Cardiac atrium fibroblast (primary cell): ENCODE data around the gene PCDHGB6. TPM values are rescaled to one million over a fixed set of nuclear protein-coding genes. Genes with fewer than 3 reads are reported as not detected.

ENCODE experiments used
- total RNA-seq: library from RNA; depleted of rRNA; stranded (reverse); fragments of >200 nt; gene quantifications from 2 replicates; pipeline ENCODE4 v1.2.3, GENCODE V29; 2015

PCDHGB6 gene
- total RNA-seq, 1 donor from 2014 or later = 1.4 TPM

Other genes with a start within 250 kb of the PCDHGB6 start
- 0.16 and 1.1 TPM in 2 replicates for gene PCDHB7, start 235.4 kb upstream of the PCDHGB6 start, total RNA-seq
- gene PCDHB8, start 230.2 kb upstream of the PCDHGB6 start, total RNA-seq = 0.49 TPM in 1 of 2 replicates, not detected in the other
- 0.54 TPM in 1 of 2 replicates, not detected in the other for gene PCDHB16, start 225.6 kb upstream of the PCDHGB6 start, total RNA-seq
- under 0.01 TPM in 1 of 2 replicates, not detected in the other for gene PCDHB9, start 220.9 kb upstream of the PCDHGB6 start, total RNA-seq
- gene PCDHB10, start 215.7 kb upstream of the PCDHGB6 start, total RNA-seq = 0.16 and 0.18 TPM in 2 replicates
- gene PCDHB11, start 208.4 kb upstream of the PCDHGB6 start, total RNA-seq = 0.18 and 0.65 TPM in 2 replicates
- 0.16 and 0.72 TPM in 2 replicates for gene PCDHB12, start 199.3 kb upstream of the PCDHGB6 start, total RNA-seq
- 0.16 and 0.90 TPM in 2 replicates for gene PCDHB13, start 194.1 kb upstream of the PCDHGB6 start, total RNA-seq
- 0.54 and 1.5 TPM in 2 replicates for gene PCDHB14, start 184.7 kb upstream of the PCDHGB6 start, total RNA-seq
- 1.8 TPM in 2 replicates for gene PCDHB15, start 162.6 kb upstream of the PCDHGB6 start, total RNA-seq
- gene SLC25A2, start 104.0 kb upstream of the PCDHGB6 start, total RNA-seq = not detected in 2 replicates
- 36.6 and 51.5 TPM in 2 replicates for gene TAF7, start 87.2 kb upstream of the PCDHGB6 start, total RNA-seq
- gene PCDHGA1, start 77.5 kb upstream of the PCDHGB6 start, total RNA-seq = 0.54 and 0.65 TPM in 2 replicates
- gene PCDHGA2, start 69.3 kb upstream of the PCDHGB6 start, total RNA-seq = 2.5 and 5.8 TPM in 2 replicates
- 2.0 and 2.9 TPM in 2 replicates for gene PCDHGA3, start 64.2 kb upstream of the PCDHGB6 start, total RNA-seq
- gene PCDHGB1, start 57.9 kb upstream of the PCDHGB6 start, total RNA-seq = 0.36 and 0.81 TPM in 2 replicates
- gene PCDHGA4, start 53.0 kb upstream of the PCDHGB6 start, total RNA-seq = 4.7 and 6.3 TPM in 2 replicates
- gene PCDHGB2, start 48.0 kb upstream of the PCDHGB6 start, total RNA-seq = 1.6 and 3.2 TPM in 2 replicates
- gene PCDHGA5, start 43.9 kb upstream of the PCDHGB6 start, total RNA-seq = 0.32 and 2.2 TPM in 2 replicates
- gene PCDHGB3, start 37.8 kb upstream of the PCDHGB6 start, total RNA-seq = 1.8 and 2.4 TPM in 2 replicates
- gene PCDHGA6, start 34.1 kb upstream of the PCDHGB6 start, total RNA-seq = 1.1 and 3.4 TPM in 2 replicates
- 3.6 and 5.8 TPM in 2 replicates for gene PCDHGA7, start 25.3 kb upstream of the PCDHGB6 start, total RNA-seq
- gene PCDHGB4, start 20.3 kb upstream of the PCDHGB6 start, total RNA-seq = 14.1 and 16.8 TPM in 2 replicates
- 0.18 and 1.8 TPM in 2 replicates for gene PCDHGA8, start 15.4 kb upstream of the PCDHGB6 start, total RNA-seq
- 21.7 and 22.2 TPM in 2 replicates for gene PCDHGB5, start 10.1 kb upstream of the PCDHGB6 start, total RNA-seq
- 1.4 and 2.6 TPM in 2 replicates for gene PCDHGA9, start 5.2 kb upstream of the PCDHGB6 start, total RNA-seq
- 3.4 and 5.0 TPM in 2 replicates for gene PCDHGA10, start 5.0 kb downstream of the PCDHGB6 start, total RNA-seq
- 7.8 and 14.4 TPM in 2 replicates for gene PCDHGB7, start 9.7 kb downstream of the PCDHGB6 start, total RNA-seq
- gene PCDHGA11, start 13.0 kb downstream of the PCDHGB6 start, total RNA-seq = 10.2 and 12.8 TPM in 2 replicates
- 26.7 and 27.1 TPM in 2 replicates for gene PCDHGA12, start 22.5 kb downstream of the PCDHGB6 start, total RNA-seq
- 40.8 and 83.1 TPM in 2 replicates for gene PCDHGC3, start 67.9 kb downstream of the PCDHGB6 start, total RNA-seq
- gene PCDHGC4, start 77.0 kb downstream of the PCDHGB6 start, total RNA-seq = under 0.01 and 0.18 TPM in 2 replicates
- gene PCDHGC5, start 81.1 kb downstream of the PCDHGB6 start, total RNA-seq = 0.54 and 0.65 TPM in 2 replicates
- 23.6 and 26.7 TPM in 2 replicates for gene DIAPH1, start 211.0 kb downstream of the PCDHGB6 start, total RNA-seq
- gene HDAC3, start 228.8 kb downstream of the PCDHGB6 start, total RNA-seq = 46.9 and 54.3 TPM in 2 replicates
- 2.8 and 5.8 TPM in 2 replicates for gene RELL2, start 229.0 kb downstream of the PCDHGB6 start, total RNA-seq
- 15.3 and 15.7 TPM in 2 replicates for gene FCHSD1, start 243.4 kb downstream of the PCDHGB6 start, total RNA-seq